GM18517 (cell line): Measurements from ENCODE around the gene CTTN.

ENCODE experiments used
- ATAC-seq: cut with Tn5 transposase; IDR thresholded peaks from one replicate; pipeline ENCODE4 v1.9.1; 2021; ENCODE audit warnings: mild to moderate bottlenecking, moderate library complexity; ENCODE audit not compliant: unreplicated experiment

Gene CTTN

DNA sequence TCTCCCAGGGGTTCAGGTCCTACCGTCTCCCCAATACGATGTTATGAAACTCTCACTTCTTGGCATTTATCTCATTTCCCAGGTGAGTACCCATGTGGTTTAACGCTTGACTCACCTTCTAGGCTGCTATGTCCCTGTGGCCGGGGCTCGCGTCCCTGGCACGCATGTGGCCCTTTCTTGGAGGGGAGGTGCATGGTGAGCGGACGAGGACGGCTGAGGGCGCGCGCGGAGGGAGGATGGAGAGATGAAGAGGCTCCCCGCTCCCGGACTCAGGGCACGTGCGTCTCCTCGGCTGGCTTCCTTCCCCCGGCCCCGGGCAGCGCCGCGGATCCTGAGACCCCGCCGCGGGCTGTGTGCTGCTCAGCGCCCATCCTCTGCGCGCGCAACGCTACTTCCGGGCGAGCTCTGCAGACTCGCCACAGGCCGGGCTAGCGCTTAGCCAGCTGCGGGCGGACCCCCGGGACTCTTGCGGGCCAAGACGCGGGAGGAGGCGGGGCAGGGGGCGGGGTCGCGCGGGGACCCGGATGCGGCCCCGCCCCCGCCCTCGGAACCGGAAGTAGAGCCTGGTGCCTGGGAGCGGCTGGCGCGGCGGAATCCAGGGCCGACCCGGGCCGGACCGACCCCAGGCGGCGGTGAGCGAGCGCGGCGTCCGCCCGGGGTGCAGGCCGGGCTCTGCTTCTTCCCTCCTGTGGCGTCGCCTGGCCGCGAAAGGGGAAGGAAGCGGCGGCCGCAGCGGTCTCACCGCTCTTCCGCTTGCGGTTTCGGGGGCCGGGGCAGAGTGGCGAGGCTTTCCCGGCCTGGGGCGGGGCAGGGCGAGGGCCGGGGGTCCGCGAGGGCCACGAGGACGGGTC, at the start of gene CTTN:
TSS of gene CTTN (plus strand) at position 547 of the 851 bp plus-strand sequence. CDS start 8,769 bp downstream, outside the sequence.
- ATAC-seq, result no peak

DNA sequence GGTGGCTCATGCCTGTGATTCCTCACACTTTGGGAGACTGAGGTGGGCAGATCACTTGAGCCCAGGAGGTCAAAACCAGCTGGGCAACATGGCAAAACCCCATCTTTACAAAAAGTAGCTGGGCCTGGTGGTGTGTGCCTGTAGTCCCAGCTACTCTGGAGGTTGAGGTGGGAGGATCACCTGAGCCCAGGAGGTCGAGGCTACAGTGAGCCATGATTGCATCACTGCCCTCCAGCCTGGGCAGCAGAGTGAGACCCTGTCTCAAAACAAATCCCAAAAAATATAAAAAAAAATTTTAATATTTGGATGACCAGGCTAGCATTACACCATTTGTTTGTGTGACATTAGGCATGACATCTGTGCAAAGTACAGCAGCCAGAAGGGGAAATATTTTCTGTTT, 49.7 kb upstream of the CTTN start:
- ATAC-seq, result no peak

GRCh38 chr11:70351646-70352045, 46.7 kb upstream of the CTTN start:
- ATAC-seq, result no peak

DNA sequence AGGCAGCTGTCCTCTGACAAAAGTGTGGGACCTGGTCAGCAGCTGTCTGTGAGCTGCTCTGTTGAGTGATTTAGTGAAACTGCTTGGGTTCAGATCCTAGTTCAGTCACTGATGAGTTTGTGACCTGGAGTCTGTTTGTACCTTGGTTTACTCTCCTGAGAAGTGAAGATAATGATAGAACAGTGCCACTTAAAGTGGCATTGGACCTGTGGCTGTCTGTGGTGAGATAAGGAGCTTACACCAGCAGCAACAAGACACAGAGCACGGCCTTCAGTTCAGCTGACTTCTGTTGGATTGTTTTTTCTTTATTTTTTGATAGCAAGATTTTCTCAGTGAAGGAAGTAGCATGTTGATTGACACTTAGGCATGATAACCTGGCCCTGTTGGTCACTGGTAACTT, 46.2 kb upstream of the CTTN start:
- ATAC-seq, result no peak

DNA sequence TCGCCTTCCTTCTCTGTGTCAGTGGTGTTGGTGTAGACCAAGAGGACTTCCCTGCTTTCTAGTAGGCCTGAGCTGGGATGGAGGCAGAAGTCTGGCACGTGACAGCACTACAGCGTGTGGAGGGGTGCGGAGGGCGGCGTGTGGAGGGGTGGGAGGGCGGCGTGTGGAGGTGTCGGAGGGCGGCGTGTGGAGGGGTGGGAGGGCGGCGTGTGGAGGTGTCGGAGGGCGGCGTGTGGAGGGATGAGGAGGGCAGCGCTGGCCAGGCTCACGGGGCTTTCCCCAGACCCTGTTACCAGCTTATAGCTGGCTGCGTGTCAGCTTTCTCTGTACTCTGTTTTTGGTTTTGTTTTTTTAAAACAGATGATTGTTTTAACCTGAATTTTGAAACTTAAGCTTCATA, 45.7 kb upstream of the CTTN start:
- ATAC-seq, result no peak

DNA sequence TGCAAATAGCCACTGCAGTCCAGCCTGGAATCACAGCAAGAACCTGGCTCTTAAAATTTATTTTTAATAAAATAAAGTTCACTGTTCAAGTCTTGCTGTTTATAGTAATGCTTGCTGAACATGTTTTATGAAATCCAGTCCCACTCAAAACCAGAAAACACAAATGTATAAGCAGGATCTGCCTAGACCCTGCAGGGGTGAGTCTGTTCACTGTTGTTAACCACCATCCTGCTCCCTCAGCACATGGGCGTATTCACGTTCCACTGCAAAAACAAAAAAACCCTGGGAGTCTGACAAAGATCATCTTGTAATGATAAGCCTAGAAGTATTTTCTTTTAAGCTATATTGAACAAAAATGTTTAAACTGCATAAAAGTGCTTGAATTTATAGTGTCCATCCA, 45.0 kb upstream of the CTTN start:
- ATAC-seq, result no peak

DNA sequence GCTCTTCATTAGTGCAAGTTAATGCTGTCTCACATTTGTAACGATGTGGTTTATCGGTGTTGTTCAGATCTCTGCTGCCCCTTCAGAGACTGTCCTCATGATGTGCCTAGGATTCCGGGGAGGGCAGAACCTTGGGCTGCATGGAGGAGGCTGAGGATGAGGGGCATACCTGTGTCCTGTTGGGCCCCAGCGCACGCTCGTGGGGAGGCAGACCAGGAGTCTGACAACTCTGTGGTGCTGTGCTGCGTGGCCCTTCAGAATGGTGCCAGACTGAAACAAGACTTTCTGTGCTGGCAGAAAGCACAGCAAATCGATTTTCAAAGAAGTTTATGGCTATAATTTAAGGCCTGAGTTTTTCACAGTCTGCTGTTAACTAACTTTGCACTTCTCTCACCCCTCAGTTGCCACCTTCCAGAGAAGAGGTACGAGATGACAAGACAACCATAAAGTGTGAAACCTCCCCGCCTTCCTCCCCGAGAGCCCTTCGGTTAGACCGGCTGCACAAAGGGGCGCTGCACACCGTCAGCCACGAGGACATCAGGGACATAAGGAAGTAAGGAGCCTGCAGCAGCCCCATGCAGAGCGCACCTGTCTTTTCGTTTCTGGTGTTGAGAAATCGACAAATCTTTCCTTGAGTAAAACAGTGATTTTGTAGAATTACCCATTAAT, 44.3 kb upstream of the CTTN start:
- ATAC-seq, result no peak

- ATAC-seq, result no peak
Observed at GRCh38 chr11:70354629-70355028, 43.7 kb upstream of the CTTN start.

GRCh38 chr11:70358753-70359152, 39.6 kb upstream of the CTTN start:
- ATAC-seq, result no peak

DNA sequence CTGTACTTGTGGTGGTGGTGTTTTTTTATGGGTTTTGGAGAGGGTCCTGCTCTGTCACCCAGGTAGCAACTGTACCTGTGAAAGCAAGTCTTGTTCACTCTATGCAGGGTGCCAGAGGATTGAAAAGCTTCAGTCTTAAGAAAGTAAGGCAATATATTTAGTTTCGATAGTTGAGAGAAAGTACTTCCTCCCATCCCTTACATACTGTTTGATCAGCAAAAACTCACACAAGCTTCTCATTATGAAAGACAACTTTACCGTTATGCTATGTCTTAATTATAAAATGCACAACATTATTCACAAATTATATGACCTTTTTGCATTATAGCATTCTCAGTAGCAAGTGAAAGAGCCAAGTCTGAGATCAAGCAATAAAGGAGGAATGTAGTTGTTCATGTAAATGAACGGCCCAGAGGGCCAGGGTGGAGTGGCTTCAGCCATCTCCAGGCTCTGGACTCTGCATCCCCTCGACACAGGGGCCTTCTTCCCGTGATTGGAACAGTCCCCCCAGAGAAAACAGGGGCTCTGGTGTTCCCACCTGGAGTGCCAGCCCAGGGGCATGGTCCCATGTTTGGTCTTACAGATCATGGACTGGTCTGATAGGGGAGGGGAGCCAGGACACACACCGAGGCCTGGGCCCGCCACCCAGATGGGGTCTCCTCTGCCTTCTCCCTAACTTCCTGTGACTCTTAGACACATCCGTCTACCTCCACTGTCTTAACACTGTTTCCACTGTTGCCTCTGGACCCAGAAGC, 38.7 kb upstream of the CTTN start:
- ATAC-seq, result no peak

- ATAC-seq, result no peak
Observed at GRCh38 chr11:70360211-70360610, 38.1 kb upstream of the CTTN start.

- no peak for ATAC-seq
Observed at GRCh38 chr11:70364178-70364577, 34.2 kb upstream of the CTTN start.

DNA sequence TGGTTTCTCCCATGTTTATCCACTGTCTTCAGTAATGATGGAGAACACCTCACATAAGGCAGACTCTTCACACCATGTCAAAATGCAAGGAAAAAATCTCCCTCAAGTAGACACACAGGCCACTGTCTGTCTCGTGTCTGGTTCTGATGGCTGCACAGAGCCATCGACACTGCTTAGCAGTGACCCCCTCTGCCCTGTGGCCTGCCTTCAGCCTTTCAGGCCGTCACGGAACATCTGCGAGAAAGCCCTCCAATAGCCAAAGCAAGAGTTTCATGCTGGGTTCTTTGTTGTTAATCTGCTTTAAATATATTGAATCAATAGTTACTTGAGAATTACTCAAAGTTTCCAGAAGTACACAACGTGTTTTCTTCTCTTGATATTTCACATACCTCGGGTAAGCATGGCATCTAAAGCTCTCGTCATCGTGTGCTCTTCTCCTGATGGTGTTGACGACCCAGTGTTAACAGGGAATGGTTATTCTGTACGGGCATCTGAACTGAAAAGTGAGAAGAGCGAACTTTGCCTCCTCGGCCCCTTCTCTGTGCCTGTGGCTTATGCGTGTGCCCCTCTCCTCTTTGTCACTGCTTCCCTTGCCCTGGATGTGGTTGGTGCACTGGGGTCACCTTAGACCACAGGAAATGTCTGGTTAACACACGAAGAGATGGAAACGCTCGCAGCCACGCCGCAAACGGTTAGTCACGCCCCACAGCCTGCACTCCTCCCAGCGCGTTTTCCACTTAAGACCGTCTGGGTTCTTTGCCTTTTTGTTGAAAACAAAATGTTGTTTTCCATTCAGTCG, 33.4 kb upstream of the CTTN start:
- ATAC-seq, result no peak

DNA sequence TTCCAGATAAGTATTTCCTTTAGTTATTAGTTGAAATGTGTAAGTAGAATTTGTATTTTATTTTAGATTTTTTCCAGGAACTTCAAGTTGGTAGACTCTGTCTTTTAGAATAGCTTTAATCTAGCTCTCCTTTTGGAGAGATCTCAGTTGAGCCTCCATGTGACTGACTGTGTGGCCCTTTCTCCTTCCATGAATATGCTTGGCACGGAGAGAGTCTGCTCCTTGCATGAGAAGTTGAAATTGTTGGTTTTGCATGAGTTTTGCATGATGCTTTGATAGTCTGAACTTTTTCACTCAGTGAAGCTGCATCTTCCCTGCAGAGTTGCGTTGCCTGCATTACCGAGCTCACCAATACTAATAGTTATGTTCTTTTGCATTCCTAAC, 32.8 kb upstream of the CTTN start:
- ATAC-seq, result no peak

DNA sequence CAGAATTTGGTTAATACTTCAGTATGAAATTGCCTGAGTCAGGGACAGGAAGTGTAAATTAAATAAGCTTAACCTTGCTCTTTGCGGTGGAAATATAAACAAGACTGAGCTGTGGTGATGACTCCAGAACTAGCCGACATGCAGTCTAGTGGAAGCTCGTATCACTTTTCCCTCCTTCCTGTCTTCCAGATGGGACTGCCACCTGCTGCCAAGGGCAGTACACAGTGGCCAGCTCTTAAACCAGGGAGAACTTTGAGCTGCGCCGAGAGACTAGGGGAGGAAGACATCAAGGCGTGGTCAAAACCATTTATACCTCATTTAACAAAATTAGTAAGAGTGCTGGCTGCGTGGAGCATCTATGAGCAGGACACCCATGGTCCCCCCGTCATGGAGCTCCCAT, 31.3 kb upstream of the CTTN start:
- no peak for ATAC-seq

- ATAC-seq, result no peak
Observed at GRCh38 chr11:70368961-70369360, 29.4 kb upstream of the CTTN start.

GRCh38 chr11:70371241-70371640, 27.1 kb upstream of the CTTN start:
- no peak for ATAC-seq

DNA sequence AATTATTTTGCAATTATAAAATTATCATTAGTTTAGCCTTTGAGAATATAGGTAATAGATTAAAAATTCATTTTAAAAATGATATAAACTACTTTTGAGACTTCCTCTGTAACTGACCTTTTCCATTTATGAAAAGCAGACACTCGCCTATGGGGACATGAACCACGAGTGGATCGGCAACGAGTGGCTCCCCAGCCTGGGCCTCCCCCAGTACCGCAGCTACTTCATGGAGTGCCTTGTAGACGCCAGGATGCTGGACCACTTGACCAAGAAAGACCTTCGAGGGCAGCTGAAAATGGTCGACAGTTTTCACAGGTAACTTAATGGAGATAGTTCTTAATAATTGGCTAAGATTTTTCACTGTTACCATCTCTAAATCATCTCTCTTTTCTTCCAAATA, 26.3 kb upstream of the CTTN start:
- no peak for ATAC-seq

DNA sequence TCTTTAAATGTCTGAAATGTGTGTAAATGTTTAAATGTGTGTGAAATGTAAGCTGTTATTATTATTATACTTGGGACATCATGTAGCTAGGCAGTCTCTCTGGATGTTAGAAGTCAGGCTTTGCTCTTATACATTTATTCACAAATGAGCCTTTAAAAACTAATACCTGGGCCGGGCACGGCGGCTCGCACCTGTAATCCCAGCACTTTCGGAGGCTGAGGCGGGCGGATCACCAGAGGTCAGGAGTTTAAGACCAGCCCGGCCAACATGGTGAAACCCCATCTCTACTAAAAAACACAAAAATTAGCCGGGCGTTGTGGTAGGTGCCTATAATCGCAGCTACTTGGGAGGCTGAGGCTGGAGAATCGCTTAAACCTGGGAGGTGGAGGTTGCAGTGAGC, 21.7 kb upstream of the CTTN start:
- ATAC-seq, result no peak

DNA sequence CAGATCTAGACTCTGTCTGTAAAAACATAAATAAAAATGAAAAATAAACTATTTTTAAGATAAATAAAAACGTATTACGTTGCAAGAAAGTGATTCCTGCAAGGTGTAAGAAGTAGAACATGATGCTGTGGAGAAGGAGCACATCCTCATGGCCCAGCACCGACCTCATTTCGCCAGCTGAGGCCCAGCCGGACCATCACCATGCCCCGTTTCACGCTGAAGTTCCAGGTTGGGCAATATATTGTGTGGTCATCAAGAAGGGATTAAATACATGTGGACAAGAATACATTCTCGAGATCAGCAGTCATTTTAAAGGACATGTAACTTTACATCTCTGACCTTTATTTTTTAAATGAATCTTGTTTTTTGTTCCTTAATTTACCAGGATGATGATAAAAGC, 20.7 kb upstream of the CTTN start:
- ATAC-seq, result no peak
